ENCODE data around the gene TXNDC8. TPM values are rescaled to one million over a fixed set of nuclear protein-coding genes. Genes with fewer than 3 reads are reported as not detected.
A peak's percentile ranks its signal among the peaks of the same experiment; 100 is the strongest.

Gene TXNDC8
- total and polyA plus RNA-seq, 2 of the 13 experiments (the other 11 are each of a cell fraction or from before 2014, with no cell fraction given): not detected

DNA sequence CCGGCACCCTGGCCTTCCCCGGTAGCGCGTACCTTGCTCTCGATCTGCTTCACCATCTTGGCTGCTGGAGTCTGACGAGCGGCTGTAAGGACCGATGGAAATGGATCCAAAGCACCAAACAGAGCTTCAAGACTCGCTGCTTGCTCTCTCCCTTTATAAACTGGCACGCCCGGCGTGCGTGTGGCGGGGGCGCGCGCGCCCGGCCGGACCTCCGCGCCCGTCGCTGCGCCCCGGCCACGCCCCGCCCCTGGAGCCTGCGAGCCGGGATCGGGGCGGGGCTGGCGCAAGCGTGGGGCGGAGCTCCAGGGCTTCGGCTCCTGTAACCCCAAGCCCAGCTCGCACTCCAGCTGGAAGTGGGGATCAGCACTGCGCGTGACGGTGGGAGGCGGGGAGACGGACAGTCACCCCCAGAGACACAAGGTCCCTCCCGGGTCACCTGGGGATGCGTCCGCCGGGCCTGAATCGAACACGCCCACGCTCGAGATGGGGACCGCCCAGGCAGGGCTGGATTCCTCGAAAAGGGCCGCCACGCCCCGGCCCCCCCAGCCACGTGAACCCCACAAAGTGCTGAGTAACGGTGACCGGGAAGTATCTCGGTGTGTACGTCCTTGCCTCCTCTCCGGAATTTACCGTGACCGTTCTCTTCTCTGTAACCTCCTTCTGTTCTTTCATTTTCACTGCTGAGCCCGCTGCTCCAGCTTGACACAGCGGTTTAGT, 81.1 kb downstream of the TXNDC8 start, which contains the start of gene TXN (continued):
- TF ChIP-seq EZH2 (conservative IDR thresholded peaks at IDR 0.05; ENCODE audit: low read depth, low read length) (no peak), PHF5A (CRISPR knock-in tag; IDR thresholded peaks at IDR 0.05; ENCODE audit: low read depth, unreplicated experiment) (no peak), ZNF709 (CRISPR knock-in tag; IDR thresholded peaks at IDR 0.05) (peak; percentile 1; the same call in 1 of the 2 replicates), RARA (CRISPR knock-in tag; IDR thresholded peaks at IDR 0.05) (no peak; the same call in 1 of the 2 replicates), ERF (CRISPR knock-in tag; IDR thresholded peaks at IDR 0.05) (peak; percentile 44; the same call in 1 of the 2 replicates), KMT2B (CRISPR knock-in tag; IDR thresholded peaks at IDR 0.05) (peak; percentile 65; the same call in 1 of the 2 replicates), FOXC1 (CRISPR knock-in tag; IDR thresholded peaks at IDR 0.05; ENCODE audit: borderline replicate concordance) (0 out of 2 replicates have a peak, but pooled peaks have one; percentile 59), ZNF644 (CRISPR knock-in tag; IDR thresholded peaks at IDR 0.05; ENCODE audit: low read depth) (no peak), NFYB (CRISPR knock-in tag; IDR thresholded peaks at IDR 0.05) (no peak), ZNF883 (CRISPR knock-in tag; IDR thresholded peaks at IDR 0.05; ENCODE audit: not compliant biosample characterization) (no peak), KDM3A (CRISPR knock-in tag; IDR thresholded peaks at IDR 0.05; ENCODE audit: low read depth) (no peak), MTA3 (CRISPR knock-in tag; IDR thresholded peaks at IDR 0.05) (no peak), FOXM1 (CRISPR knock-in tag; IDR thresholded peaks at IDR 0.05) (no peak), TP53 (CRISPR knock-in tag; conservative IDR thresholded peaks at IDR 0.05) (no peak), TBL1XR1 (IDR thresholded peaks at IDR 0.05; ENCODE audit: borderline replicate concordance, low read length, partially characterized antibody) (no peak)
- TF ChIP-seq, protein P1, sequence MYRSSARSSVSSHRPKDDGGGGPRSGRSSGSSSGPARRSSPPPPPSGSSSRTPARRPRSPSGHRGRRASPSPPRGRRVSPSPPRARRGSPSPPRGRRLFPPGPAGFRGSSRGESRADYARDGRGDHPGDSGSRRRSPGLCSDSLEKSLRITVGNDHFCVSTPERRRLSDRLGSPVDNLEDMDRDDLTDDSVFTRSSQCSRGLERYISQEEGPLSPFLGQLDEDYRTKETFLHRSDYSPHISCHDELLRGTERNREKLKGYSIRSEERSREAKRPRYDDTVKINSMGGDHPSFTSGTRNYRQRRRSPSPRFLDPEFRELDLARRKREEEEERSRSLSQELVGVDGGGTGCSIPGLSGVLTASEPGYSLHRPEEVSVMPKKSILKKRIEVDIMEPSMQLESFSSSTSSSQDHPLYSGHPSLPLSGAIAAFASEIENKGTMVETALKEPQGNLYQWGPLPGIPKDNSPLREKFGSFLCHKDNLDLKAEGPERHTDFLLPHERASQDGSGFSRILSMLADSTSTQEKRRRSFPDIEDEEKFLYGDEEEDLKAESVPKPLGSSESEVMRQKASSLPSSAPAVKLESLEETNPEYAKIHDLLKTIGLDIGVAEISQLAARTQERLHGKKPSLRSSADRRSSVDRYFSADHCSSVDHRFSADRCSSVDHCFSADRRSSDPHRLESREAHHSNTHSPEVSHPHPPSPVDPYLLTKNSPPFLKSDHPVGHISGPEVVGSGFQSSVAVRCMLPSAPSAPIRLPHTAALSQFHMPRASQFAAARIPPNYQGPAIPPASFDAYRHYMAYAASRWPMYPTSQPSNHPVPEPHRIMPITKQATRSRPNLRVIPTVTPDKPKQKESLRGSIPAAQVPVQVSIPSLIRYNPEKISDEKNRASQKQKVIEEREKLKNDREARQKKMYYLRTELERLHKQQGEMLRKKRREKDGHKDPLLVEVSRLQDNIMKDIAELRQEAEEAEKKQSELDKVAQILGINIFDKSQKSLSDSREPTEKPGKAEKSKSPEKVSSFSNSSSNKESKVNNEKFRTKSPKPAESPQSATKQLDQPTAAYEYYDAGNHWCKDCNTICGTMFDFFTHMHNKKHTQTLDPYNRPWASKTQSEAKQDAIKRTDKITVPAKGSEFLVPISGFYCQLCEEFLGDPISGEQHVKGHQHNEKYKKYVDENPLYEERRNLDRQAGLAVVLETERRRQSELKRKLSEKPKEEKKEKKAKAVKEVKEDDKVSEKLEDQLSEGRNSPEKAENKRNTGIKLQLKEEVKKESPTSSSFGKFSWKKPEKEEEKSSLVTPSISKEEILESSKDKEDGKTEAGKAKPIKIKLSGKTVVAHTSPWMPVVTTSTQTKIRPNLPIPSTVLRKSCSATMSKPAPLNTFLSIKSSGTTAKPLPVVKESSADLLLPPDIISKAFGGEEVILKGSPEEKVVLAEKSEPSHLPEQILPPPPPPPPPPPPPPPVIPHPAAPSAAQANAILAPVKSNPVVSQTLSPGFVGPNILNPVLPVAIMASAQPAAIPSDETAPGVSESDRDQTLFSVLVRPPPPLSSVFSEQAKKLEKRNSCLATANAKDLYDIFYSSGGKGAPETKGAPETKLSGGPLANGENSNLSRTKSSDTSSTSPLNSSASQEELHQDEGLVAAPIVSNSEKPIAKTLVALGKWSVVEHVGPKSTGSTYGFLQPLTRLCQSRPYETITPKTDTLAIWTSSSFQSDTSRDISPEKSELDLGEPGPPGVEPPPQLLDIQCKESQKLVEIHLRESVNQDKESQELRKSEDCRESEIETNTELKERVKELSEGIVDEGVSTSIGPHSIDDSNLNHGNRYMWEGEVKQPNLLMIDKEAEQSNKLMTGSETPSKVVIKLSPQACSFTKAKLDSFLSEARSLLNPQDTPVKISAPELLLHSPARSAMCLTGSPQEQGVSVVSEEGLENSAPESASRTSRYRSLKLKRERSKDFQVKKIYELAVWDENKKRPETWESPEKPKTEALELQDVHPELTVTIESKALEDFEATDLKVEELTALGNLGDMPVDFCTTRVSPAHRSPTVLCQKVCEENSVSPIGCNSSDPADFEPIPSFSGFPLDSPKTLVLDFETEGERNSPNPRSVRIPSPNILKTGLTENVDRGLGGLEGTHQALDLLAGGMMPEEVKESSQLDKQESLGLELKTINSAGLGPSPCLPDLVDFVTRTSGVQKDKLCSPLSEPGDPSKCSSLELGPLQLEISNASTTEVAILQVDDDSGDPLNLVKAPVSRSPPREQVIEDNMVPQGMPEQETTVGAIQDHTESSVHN (CRISPR knock-in tag; IDR thresholded peaks at IDR 0.05): no peak
- TF ChIP-seq, protein P2, sequence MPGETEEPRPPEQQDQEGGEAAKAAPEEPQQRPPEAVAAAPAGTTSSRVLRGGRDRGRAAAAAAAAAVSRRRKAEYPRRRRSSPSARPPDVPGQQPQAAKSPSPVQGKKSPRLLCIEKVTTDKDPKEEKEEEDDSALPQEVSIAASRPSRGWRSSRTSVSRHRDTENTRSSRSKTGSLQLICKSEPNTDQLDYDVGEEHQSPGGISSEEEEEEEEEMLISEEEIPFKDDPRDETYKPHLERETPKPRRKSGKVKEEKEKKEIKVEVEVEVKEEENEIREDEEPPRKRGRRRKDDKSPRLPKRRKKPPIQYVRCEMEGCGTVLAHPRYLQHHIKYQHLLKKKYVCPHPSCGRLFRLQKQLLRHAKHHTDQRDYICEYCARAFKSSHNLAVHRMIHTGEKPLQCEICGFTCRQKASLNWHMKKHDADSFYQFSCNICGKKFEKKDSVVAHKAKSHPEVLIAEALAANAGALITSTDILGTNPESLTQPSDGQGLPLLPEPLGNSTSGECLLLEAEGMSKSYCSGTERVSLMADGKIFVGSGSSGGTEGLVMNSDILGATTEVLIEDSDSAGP (CRISPR knock-in tag; IDR thresholded peaks at IDR 0.05; ENCODE audit: borderline replicate concordance): no peak; the same call in none of the 2 replicates
- TF ChIP-seq, protein P3, sequence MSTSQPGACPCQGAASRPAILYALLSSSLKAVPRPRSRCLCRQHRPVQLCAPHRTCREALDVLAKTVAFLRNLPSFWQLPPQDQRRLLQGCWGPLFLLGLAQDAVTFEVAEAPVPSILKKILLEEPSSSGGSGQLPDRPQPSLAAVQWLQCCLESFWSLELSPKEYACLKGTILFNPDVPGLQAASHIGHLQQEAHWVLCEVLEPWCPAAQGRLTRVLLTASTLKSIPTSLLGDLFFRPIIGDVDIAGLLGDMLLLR (CRISPR knock-in tag; IDR thresholded peaks at IDR 0.05): no peak
- TF ChIP-seq, protein P4, sequence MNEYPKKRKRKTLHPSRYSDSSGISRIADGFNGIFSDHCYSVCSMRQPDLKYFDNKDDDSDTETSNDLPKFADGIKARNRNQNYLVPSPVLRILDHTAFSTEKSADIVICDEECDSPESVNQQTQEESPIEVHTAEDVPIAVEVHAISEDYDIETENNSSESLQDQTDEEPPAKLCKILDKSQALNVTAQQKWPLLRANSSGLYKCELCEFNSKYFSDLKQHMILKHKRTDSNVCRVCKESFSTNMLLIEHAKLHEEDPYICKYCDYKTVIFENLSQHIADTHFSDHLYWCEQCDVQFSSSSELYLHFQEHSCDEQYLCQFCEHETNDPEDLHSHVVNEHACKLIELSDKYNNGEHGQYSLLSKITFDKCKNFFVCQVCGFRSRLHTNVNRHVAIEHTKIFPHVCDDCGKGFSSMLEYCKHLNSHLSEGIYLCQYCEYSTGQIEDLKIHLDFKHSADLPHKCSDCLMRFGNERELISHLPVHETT (CRISPR knock-in tag; conservative IDR thresholded peaks at IDR 0.05): peak; percentile 30; the same call in 1 of the 2 replicates

All from HepG2 (cell line).